ENCODE measurements around the gene MPP3. TPM values are rescaled to one million over a fixed set of nuclear protein-coding genes. Genes with fewer than 3 reads are reported as not detected.
A peak's percentile ranks its signal among the peaks of the same experiment; 100 is the strongest.

The MPP3 gene
- polyA plus RNA-seq, 3 donors = 1.5 TPM; not detected in 2

DNA sequence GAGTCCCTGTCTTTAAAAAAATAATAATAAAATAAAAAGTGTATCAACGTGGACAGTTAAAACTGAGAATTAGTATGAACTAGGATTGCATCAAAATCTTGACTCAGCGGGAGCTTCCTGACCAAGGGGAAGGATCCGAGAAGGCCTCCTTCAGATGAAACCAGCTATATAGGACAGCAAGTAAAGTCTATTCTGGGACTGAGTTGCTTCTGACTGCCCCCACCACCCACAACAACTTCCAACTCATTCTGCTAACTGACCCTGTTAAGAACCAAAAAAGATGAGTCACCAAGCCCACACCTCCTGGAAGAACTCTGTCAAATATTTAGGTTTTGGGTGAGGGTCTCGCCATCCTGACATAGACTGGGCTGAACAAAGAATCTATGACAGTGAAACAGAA lies 24.9 kb downstream of the MPP3 start:
- no peak overlapping the region for H3K4me2 ChIP-seq (replicated peaks; ENCODE audit: extremely low read depth, low read length, poor library complexity, severe bottlenecking)
- H3K4me3 Mint-ChIP-seq = no peak overlapping the region
- H3K9ac ChIP-seq (ENCODE audit: insufficient read depth, low read length, poor library complexity, severe bottlenecking) = no peak overlapping the region
- H3K27me3 ChIP-seq (ENCODE audit: control insufficient read depth in 2 of 2, insufficient read depth in 2 of 2, low read length in 2 of 2) = no peaks in the 10 kb centered on the region
- no peak overlapping the region for H2AFZ ChIP-seq (ENCODE audit: insufficient read depth, low read depth, low read length, poor library complexity, severe bottlenecking)
- H3K4me1 ChIP-seq (ENCODE audit: control insufficient read depth in 1 of 2, insufficient read depth in 2 of 2, low read length in 2 of 2) = no peaks in the 10 kb centered on the region
- H4K20me1 ChIP-seq (ENCODE audit: insufficient read depth, low read length) = no peaks in the 10 kb centered on the region
- H3K36me3 ChIP-seq (replicated peaks in 1 of 2; ENCODE audit: control insufficient read depth in 1 of 2, insufficient read depth in 2 of 2, low read length in 2 of 2) = no peaks in the 10 kb centered on the region
- H3K9me3 Mint-ChIP-seq = peaks cover 0 to 4% (median 0%) of the 10 kb centered on the region in 7 donors
- no peak for DNase-seq
- H3K27ac Mint-ChIP-seq = peak overlapping the region in 1 of 7 donors; percentile 6
- H3K27me3 Mint-ChIP-seq (ENCODE audit: low read depth in 3 of 3) = peaks cover 0 to 3% (median 1%) of the 10 kb centered on the region in 3 donors
- H3K4me3 ChIP-seq (replicated peaks in 1 of 3; ENCODE audit: low read depth in 2 of 3, low read length in 3 of 3) = no peak overlapping the region
- WGBS (ENCODE audit: insufficient coverage) = no CpG with 5 or more reads among the region's 4 CpGs
- H3K4me1 Mint-ChIP-seq = peaks cover 3% of the 10 kb centered on the region
- no peak overlapping the region for H3K27ac ChIP-seq (ENCODE audit: low read depth in 1 of 2, low read length in 2 of 2)
- intact Hi-C loops (cut with micrococcal nuclease) = no loop called here
- no peaks in the 10 kb centered on the region for H3K79me2 ChIP-seq (ENCODE audit: insufficient read depth, low read length)
- TF ChIP-seq, protein P1, sequence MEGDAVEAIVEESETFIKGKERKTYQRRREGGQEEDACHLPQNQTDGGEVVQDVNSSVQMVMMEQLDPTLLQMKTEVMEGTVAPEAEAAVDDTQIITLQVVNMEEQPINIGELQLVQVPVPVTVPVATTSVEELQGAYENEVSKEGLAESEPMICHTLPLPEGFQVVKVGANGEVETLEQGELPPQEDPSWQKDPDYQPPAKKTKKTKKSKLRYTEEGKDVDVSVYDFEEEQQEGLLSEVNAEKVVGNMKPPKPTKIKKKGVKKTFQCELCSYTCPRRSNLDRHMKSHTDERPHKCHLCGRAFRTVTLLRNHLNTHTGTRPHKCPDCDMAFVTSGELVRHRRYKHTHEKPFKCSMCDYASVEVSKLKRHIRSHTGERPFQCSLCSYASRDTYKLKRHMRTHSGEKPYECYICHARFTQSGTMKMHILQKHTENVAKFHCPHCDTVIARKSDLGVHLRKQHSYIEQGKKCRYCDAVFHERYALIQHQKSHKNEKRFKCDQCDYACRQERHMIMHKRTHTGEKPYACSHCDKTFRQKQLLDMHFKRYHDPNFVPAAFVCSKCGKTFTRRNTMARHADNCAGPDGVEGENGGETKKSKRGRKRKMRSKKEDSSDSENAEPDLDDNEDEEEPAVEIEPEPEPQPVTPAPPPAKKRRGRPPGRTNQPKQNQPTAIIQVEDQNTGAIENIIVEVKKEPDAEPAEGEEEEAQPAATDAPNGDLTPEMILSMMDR (IDR thresholded peaks at IDR 0.05) = no peak
- H3K36me3 Mint-ChIP-seq = peaks cover 5% of the 10 kb centered on the region in 2 donors
- H3K9me3 ChIP-seq (replicated peaks in 1 of 2; ENCODE audit: control insufficient read depth in 1 of 2, insufficient read depth in 1 of 2, low read length in 2 of 2) = no peaks in the 10 kb centered on the region

DNA sequence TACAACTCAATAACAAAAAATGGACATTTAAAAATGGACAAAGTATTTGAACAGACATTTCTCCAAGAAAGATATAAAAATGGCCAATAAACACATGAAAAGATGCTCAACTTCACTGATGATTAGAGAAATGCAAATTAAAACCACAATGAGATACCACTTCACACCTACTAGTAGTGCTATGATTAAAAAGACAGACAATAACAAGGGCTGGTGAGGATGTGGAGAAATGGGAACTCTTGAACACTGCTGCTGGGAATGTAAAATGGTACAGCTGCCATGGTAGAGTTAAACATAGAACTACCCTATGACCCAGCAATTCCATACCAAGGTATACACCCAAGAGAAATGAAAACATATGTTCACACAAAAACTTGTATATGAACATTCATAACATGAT lies 27.8 kb downstream of the MPP3 start:
- peaks cover 0 to 1% (median 0%) of the 10 kb centered on the region in 3 donors for H3K27me3 Mint-ChIP-seq (ENCODE audit: low read depth in 3 of 3)
- Histone ChIP-seq H3K9me3 (replicated peaks in 1 of 2; ENCODE audit: control insufficient read depth in 1 of 2, insufficient read depth in 1 of 2, low read length in 2 of 2) (no peaks in the 10 kb centered on the region), H3K36me3 (replicated peaks in 1 of 2; ENCODE audit: control insufficient read depth in 1 of 2, insufficient read depth in 2 of 2, low read length in 2 of 2) (no peaks in the 10 kb centered on the region), H3K4me2 (replicated peaks; ENCODE audit: extremely low read depth, low read length, poor library complexity, severe bottlenecking) (no peak overlapping the region), H3K4me1 (ENCODE audit: control insufficient read depth in 1 of 2, insufficient read depth in 2 of 2, low read length in 2 of 2) (no peaks in the 10 kb centered on the region), H2AFZ (ENCODE audit: insufficient read depth, low read depth, low read length, poor library complexity, severe bottlenecking) (no peak overlapping the region), H3K27me3 (ENCODE audit: control insufficient read depth in 2 of 2, insufficient read depth in 2 of 2, low read length in 2 of 2) (no peaks in the 10 kb centered on the region), H3K27ac (ENCODE audit: low read depth in 1 of 2, low read length in 2 of 2) (no peak overlapping the region), H3K4me3 (replicated peaks in 1 of 3; ENCODE audit: low read depth in 2 of 3, low read length in 3 of 3) (no peak overlapping the region), H4K20me1 (ENCODE audit: insufficient read depth, low read length) (no peaks in the 10 kb centered on the region), H3K79me2 (ENCODE audit: insufficient read depth, low read length) (no peaks in the 10 kb centered on the region), H3K9ac (ENCODE audit: insufficient read depth, low read length, poor library complexity, severe bottlenecking) (no peak overlapping the region)
- intact Hi-C loops (cut with micrococcal nuclease) = no loop called here
- no peak for DNase-seq
- H3K36me3 Mint-ChIP-seq = peaks cover 5 to 7% of the 10 kb centered on the region in 2 donors
- H3K4me1 Mint-ChIP-seq = peaks cover 3% of the 10 kb centered on the region
- H3K27ac Mint-ChIP-seq = no peak overlapping the region
- TF ChIP-seq, protein P1 (IDR thresholded peaks at IDR 0.05) = no peak
- no peak overlapping the region for H3K4me3 Mint-ChIP-seq
- peaks cover 0 to 4% (median 0%) of the 10 kb centered on the region in 7 donors for H3K9me3 Mint-ChIP-seq

Measured in CD14-positive monocyte (primary cell).